NCI-H82 treated with DMSO at 0.1 percent for 48 hours (cell line): ENCODE results near the gene TMEM247.

ENCODE experiments used
- DNase-seq: peaks from one replicate; lab custom pipeline; 2025; ENCODE audit not compliant: unreplicated experiment; lab: John Stamatoyannopoulos, UW

TMEM247 gene

DNA sequence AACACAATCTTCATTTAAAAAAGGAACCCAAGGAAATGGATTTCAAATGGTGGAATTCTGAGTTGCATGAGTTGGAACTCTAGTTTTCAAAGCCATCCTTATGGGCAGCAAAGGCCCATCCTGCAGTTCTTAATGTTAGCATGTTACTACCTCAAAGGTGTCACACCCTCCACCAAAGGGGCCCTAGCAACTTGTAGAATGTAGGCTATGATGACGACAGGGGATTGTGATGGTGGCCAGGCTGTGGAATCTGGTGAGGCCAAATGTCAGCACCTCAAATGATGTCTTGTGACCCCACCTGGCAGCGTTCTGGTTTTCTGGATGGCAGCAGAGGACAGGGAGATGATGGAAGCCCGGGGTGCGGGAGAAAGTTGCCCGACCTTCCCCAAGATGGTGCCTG lies at the start of gene TMEM247:
Gene TMEM247, plus strand, starts transcription at position 301 of the 400 bp plus-strand sequence.
- DNase-seq = no peak

DNA sequence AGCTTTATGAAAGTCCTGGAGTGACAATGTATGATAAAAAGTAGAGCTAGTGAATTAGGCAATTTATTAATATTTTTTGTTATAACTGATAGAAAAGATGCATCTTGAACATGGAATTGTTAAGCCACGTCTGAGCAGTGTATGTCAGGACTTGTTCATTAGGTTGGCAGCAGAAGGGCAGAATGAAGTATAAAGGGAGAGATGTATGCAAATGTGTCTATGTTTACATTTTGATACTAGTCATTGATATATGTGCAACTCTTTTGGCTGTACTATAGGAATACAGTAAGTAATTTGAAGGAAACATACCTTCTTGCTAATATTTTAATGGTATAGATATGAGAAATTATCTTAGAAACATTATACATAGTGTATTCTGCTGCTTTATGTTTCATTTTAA lies 49.0 kb upstream of the TMEM247 start:
- DNase-seq = no peak

DNA sequence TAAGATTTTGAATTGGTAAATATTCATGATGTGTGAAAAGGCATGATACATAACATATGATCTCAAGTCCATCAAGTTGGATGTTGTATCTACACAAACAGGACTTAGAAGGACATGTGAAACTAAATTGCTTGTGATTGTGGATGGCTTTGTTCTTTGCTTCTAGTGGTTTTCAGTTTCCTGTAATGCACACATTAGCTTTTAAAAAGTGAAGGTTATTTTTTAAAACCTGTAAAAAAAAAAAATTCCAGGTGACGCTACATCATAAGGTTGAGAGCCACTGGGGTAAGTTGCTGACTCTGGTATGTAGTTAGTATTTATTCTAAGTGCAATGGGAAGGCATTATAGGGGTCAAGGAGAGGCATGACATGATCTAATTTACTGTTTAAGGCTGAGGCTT lies 48.4 kb upstream of the TMEM247 start:
- no peak for DNase-seq

DNA sequence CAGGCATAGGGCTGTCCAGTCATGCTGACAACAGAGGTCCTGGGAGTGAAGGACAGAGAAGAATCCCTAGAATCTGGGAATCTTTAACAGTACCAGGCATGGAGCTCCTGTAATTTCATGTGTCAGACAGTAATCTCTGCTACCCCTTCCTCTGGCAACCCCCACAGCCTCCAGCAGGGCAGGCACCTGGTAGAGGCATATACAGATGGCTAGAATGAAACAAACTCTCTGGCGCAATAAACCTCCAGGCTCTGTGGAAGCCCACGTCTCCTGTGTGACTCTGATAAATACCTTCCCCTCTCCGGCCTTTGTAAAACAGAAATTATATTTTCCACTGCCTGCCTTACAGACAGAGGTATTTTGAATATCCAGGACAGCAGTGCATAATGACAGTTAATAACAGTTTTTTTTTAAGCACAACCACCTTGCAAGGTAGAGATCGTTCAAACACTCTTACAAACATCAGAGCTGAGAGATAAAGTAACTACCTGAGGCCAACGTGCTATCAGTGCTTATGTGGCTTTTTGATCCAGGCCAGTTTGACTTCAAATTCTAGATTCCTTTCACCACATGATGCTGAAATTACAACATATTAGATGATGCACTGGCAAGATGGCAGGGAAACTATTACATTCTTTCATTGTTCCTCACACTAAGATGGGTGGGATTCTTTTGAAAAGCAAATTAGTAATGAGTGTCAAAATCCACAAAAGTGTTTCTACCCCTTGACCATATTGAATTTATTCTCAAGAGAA lies 47.7 kb upstream of the TMEM247 start:
- no peak for DNase-seq

DNA sequence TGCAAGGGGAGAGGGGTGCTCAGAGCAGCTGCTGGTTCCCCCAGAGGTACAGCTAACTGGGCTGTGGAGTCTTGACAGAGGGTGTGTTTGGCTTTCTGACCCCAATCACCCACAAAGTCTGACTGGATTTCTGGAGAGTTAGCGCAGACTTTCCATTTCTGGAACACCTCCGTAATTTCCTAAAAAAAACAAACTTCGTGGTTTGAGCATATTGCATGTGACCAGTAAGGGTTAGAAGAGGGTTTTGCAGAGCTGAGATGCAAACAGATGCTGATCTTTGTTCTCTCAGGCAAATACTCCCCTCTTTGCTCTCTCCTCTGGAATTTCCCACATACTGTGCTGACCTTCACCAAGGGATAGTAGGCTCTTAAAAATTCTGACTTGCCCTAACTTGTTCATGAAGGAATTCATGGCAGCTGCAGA lies 44.5 kb upstream of the TMEM247 start:
- no peak for DNase-seq

DNA sequence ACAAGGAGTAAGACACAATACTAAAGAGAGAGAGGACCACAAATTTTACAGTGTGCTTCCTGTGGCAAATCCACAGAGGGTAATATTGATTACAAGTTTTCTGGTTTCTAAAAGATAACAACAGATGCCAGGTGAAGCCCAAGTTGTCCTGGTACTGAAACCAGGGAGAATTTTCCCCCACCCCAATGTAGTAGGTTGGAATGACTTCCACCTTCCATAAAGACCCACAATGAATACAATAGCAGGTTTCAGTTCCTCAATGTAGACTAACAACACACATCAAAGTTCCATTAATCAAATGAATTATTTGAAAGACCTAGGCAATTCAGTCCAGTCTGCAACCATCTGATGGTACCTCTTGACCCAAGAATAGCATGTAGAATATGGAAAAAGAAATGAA lies 44.0 kb upstream of the TMEM247 start:
- DNase-seq = no peak

DNA sequence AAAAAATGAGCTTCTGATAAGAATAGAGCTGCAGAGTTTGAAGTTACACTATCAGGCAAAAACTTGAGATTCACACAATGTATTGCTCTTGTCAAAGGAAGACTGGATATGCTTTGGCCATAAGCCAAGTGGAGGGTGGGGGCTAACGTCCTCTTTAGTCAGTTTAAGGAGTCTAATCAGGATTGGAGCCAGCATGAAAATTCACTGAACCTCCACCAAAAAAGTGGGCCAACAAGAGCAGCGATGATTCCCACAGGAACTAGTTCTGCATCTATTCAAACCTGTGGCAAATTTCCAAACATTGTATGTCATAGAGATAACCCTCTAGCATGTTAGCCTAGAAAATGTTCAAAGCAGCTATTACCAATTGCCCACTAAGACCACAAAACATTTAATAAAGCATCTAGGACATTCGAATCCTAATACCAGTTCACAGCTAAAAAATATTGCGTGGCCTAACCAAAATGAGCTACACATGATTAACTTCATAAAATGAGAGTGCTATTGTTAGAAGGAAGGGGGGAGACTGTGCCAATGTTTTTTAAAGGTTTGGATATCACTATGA lies 43.5 kb upstream of the TMEM247 start:
- DNase-seq = no peak

DNA sequence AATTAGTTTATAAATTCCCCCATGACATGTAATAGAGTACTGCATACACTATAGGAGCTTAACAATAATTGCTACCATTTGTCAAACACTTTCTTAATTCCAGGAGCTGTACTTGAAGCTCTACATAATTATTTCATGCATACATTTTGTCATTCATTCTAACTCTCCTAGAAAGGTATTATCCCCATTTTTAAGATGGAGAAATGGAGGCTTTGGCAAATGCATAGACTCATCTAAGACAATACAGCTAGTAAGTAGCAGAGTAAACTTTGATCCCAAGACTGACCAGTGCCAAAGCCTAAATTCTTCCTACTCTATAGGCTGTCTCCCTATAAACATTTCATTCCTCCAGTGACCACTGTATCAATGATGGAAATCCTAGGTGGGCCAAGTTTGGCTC lies 42.6 kb upstream of the TMEM247 start:
- DNase-seq = no peak

DNA sequence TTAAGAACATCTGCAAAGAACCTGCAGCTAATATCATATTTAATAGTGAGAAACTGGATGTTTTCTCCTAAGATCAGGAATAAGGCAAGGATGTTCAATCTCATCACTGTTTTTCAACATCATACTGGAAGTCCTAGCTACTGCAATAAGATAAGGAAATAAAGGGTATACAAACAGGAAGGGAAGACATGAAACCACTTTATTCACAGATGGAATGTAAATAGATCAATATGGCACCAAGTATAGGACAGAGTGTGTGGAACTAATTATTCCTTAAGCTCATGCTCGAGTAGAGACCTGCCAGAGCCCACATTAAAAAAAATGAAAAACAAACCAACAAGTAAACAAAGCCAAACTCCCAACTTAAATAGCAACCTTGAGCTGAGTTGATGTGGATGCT lies 41.3 kb upstream of the TMEM247 start:
- no peak for DNase-seq

DNA sequence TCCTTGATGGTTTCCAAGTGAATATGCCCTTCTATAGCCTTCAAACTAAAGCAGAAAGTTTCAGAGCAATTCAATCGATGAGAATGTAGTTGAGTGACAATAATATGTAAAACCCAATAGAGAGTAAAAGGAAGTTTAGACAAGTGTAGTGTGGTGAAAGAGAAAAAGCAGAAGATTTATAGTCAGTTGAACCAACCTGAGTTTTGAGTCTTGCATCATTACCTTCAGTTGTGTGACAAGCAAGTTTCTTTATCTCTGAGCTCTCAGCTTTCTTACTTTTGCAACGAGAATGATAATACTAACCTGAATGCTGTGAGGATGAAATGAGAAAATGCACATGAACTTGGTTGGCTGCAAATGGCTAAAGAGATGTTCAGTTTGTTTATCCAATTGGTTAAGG lies 40.6 kb upstream of the TMEM247 start:
- DNase-seq = no peak

DNA sequence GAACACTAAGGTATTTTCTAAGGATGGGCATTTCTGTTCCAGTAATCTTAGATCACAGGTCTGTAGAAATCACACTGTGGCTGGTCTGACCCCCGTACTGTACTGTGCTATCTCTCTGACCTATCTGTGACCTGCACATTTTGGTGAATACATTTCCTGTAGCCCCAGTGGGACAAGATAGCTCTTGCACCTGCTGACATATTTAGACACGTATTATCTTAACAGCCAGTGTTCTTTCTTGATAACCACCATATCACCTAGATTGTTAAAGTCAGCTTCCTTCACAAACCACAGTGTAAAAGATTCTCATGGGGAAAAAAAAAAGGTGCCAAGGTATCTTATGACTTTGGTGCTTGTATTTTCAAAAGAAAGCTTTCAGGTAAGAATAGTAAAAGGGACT lies 39.8 kb upstream of the TMEM247 start:
- DNase-seq = no peak

DNA sequence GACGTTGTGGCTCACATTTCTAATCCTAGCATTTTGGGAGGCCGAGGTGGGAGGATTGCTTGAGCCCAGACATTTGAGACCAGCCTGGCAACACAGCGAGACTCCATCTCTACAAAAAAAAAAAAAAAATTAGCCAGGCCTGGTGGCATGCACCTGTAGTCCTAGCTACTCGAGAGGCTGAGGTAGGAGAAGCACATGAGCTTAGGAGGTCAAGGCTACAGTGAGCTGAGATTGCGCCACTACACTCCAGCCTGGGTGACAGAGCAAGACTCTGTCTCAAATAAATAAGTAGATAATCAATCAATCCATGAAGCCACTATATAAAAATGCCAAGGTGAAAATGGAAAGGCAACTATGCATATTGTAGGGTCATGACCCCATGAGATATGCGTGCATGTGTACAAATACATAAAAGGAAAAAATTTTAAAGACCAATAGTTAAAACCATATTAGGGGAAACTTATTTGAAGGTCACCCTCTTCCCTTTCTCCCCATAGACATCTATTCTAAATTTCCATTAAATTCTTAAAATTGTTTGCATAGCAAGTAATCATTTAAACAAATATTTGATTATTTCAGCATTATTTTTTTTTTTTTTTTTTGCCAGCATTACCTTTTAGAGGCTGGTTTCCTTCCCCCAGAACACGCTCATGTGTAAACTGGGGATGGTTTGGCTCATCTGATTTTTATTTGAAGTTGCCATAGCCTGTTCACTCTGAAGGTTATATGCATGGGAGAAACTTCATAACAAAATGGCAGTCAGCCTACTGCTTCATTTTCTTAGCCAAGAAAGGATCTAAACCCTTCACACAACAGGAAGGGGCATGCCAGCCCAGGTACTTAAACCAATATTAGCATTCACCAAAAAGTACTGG lies 37.3 kb upstream of the TMEM247 start:
- no peak for DNase-seq

DNA sequence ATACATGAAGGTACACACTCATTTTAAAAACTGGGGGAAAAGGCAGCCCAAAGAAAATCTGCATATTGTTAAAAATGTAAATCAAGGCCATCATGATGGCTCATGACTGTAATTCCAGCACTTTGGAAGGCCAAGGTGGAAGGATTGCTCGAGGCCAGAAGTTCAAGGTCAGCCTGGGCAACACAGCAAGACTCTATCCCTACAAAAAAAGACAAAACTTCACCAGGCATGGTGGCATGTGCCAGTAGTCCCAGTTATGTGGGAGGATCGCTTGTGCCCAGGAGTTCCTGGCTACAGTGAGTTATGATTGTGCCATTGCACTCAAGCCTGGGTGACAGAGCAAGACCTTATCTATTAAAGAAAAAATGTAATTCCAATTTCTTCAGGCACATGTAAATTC lies 34.6 kb upstream of the TMEM247 start:
- DNase-seq = no peak

DNA sequence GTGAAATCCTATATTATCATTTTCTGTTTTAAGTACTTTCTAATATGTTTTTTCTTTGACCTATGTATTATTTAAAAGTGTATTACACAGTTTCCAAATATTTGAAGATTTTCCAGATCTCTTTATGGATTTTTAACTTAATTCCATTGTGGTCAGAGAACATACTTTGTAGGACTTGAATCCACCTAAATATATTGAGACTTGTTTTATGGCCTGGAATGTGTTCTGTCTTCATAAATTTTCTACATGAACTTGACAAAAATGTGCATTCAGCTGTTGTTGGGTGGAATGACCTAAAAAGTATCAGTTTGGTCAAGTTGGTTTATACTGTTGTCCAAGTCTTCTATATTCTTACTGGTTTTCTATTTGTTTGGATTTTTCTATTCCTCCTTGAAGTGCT lies 33.8 kb upstream of the TMEM247 start:
- no peak for DNase-seq

DNA sequence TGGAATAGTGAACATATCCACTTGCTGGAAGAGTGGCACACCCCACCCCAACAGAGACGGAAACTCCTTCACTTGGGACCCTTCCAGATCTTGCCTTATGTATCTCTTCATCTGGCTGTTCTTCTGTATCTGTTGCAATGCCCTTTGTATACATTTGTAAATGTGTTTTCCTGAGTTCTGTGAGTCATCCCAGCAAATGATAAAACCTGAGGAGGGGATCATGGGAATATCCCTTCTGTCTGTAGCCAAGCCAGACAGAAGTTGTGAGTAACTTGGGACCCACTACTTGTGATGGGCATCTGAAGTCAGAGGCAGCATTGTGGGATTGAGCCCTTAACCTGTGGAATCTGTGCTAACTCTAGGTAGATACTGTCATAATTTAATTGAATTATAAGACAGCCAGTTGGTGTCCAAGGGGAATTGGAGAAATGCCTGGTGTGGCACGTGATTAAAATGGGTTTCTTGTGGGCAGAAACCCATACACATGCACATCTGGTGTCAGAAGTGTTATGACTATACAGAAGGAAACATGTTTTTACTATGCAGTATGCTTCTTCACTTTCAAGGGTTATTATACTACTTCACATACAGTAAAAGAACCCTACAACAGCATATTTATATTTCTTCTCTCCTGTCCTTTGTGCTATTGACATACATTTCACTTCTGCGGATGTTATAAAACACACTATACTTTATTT lies 32.3 kb upstream of the TMEM247 start:
- DNase-seq = no peak

DNA sequence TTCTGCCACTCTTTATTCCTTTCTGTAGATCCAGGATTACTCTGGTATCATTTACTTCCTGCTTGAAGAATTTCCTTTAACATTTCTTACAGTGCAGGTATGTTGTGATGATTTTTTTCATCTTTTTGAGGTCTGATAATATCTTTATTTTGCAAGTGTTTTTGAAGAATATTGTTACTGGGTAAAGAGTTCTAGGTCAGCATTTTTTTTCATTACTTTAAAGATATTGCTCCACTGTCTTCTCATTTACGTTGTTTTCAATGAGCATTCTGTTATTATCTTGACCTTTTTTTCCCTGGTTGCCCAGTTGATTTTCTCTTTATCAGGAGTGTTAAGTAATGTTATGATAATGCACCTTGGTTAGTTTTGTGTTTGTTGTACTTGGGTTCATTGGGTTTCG lies 31.7 kb upstream of the TMEM247 start:
- no peak for DNase-seq

DNA sequence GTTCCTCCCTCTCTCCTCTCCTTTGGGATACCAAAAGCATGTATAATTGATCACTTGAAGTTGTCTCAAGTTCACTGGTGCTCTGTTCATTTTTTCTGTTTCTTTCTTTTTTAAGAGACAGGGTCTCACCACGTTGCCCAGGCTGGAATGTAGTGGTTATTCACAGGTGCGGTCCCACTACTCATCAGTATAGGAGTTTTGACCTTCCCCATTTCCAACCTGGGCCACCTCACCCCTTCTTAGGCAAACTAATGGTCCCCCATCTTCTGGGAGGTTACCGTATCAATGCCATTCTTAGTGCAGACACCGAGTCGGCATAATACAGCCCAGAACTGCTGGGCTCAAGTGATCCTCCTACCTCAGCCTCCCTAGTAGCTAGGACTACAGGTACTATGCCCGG lies 31.3 kb upstream of the TMEM247 start:
- no peak for DNase-seq

DNA sequence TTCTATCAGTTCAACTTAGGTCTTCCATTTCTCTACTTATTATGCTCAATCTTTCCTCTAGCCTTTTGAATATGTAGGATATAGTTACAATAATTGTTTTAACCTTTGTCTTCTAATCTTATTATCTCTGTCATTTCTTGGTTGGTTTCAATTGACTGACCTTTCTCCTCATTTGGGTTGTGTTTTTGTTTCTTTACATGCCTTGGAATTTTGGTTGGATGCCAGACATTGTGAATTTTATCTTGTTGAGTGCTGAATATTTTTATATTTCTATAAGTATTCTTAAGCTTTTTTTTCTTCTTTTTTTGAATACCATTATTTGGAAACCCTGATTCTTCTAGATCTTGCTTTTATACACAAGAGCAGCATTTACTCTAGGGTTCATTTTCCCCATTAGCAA lies 30.7 kb upstream of the TMEM247 start:
- no peak for DNase-seq

DNA sequence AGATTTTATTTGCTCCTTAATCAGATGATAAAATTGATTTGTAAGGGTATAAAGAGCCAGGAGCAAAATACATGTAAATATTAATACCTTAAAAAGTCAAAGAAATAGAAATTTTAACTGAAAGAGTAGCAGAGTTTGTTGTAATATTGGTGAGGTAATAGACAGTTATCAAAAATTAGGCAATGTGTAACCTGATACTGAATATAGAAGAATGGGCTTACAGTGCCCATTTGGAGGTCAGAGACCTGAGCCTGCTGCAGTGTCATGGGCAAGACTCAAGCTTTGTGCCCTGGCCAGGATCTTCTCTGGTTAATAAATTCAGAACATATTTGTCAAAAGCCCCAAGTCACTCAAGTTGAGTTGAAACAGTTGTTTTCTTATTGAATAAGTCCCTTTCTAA lies 29.7 kb upstream of the TMEM247 start:
- DNase-seq = no peak

DNA sequence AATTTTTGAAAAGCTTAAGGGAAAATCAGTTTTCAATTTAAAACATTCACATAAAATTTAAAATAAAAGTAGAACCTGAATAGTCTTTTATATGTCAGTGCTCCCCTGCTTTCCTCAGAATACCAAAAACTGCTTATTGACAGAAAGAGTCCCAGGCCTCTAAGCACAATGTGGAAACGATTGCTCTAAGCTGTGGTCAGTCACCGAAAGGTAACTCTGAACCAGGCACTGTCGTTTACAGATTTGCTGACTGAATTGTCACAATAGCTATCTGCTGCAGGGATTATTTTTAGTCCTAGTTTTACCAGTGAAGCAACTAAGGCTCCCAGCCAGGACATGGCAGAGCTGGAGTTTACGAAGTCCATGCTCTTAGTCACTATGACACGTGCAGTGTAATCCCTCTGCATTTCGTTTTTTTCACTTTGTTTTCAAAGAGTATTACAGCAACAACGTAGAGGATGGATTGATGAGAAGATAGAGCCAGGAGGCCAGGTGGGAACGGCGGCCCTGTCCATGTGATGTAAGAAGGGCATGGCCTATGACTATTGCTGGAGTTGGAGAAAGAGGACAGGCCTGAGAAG lies 28.1 kb upstream of the TMEM247 start:
- DNase-seq = no peak

DNA sequence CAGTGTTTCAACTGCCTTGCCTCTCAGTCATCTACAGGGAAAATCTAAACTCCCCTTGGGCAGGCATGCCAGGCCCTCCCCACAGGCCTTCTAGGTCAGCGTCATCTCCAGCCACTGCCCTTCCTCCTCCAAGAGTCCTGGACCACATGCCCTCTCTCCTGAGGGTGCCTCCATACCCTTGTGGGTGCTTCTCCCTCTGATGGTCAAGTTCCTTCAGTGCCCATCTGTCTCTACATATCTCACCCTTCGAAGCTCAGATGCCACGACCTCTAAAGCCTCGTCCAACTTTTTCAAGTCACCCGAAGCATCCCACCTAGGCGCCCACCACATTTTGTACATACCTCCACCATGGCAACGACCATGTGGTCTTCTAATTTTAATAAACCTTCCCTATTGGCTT lies 22.6 kb upstream of the TMEM247 start:
- DNase-seq = no peak
